NCI-H524 treated with DMSO at 0.1 percent for 48 hours (cell line): ENCODE results near the gene MSH6.

Experiments
- DNase-seq: peaks from one replicate; lab custom pipeline; 2025; lab: John Stamatoyannopoulos, UW

Gene MSH6

GRCh38 chr2:47782671-47783485 is at the start of gene MSH6:
TSS of gene MSH6 (plus strand) at chr2:47783145. CDS start at chr2:47783234, 89 bp downstream.
- peak; percentile 29 for DNase-seq

- no peak for DNase-seq
Observed at GRCh38 chr2:47735136-47735869, 47.6 kb upstream of the MSH6 start.

- no peak for DNase-seq
Observed at GRCh38 chr2:47735912-47736311, 47.0 kb upstream of the MSH6 start.

- DNase-seq = no peak
Observed at GRCh38 chr2:47737191-47737975, 45.6 kb upstream of the MSH6 start.

GRCh38 chr2:47738331-47738730 is 44.6 kb upstream of the MSH6 start:
- no peak for DNase-seq

GRCh38 chr2:47741101-47741500 is 41.8 kb upstream of the MSH6 start:
- DNase-seq = no peak

GRCh38 chr2:47741637-47742036 is 41.3 kb upstream of the MSH6 start:
- no peak for DNase-seq

- no peak for DNase-seq
Observed at GRCh38 chr2:47744074-47744473, 38.9 kb upstream of the MSH6 start.

GRCh38 chr2:47747878-47748277 is 35.1 kb upstream of the MSH6 start:
- DNase-seq = no peak

GRCh38 chr2:47751856-47752414 is 31.0 kb upstream of the MSH6 start:
- no peak for DNase-seq

- DNase-seq = no peak
Observed at GRCh38 chr2:47767497-47767844, 15.5 kb upstream of the MSH6 start.

GRCh38 chr2:47767880-47768609 is 14.9 kb upstream of the MSH6 start:
- no peak for DNase-seq

GRCh38 chr2:47769318-47769717 is 13.6 kb upstream of the MSH6 start:
- no peak for DNase-seq

GRCh38 chr2:47771211-47771610 is 11.7 kb upstream of the MSH6 start:
- no peak for DNase-seq

GRCh38 chr2:47772343-47772742 is 10.6 kb upstream of the MSH6 start:
- no peak for DNase-seq

- no peak for DNase-seq
Observed at GRCh38 chr2:47774567-47774966, 8.4 kb upstream of the MSH6 start.

GRCh38 chr2:47777277-47777937 is 5.5 kb upstream of the MSH6 start:
- no peak for DNase-seq

GRCh38 chr2:47778698-47779425 is 4.1 kb upstream of the MSH6 start:
- no peak for DNase-seq

GRCh38 chr2:47779426-47779790 is 3.5 kb upstream of the MSH6 start:
- DNase-seq = no peak

GRCh38 chr2:47782381-47782670 is 619 bp upstream of the MSH6 start:
- no peak for DNase-seq
